NCI-H82 treated with DMSO at 0.1 percent for 48 hours (cell line): Measurements from ENCODE around the gene MYO3B.
"Not testable (repeated sequence)": the region's sequence is repeated elsewhere in the genome, so short reads cannot be mapped to it uniquely, and the experiment has no call there.

ENCODE experiments used
- DNase-seq: peaks from one replicate; lab custom pipeline; 2025; ENCODE audit not compliant: unreplicated experiment; lab: John Stamatoyannopoulos, UW

The MYO3B gene

DNA sequence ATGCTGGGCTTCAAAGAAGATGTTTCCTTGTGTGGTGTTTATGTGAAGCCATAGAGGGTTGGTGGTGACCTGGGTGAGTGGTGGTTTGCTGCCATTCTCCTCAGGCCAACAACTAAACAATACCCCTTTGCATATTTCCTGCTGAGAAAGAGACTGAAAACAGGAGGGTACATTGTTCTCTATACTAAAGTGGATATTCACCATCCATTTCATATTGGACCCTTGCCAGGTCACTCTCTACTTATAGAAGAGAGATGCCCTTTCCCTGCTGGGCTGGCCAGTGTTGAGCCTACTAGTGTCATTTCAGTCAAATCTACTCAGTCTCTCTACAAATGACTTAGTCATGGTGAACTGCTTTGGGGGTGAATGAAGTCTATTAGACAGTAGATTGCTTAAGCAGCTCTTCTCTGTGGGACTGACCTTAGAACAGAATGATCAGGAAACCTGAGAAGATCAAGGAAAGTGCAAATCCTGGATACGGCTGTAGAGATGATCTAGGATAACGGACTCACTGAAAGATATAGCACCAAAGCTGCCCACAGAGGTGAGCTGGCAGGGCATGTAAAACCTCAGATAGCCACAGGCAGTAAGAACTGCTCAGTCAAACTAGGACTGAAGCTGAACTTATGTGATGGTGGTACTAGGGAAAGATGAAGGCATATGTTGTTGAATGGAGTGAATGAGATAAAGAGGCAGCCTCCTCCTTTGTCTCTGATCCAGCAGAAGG lies 154.9 kb downstream of the MYO3B start:
- DNase-seq, result peak; percentile 58

GRCh38 chr2:170335351-170335750 lies 157.4 kb downstream of the MYO3B start:
- no peak for DNase-seq

DNA sequence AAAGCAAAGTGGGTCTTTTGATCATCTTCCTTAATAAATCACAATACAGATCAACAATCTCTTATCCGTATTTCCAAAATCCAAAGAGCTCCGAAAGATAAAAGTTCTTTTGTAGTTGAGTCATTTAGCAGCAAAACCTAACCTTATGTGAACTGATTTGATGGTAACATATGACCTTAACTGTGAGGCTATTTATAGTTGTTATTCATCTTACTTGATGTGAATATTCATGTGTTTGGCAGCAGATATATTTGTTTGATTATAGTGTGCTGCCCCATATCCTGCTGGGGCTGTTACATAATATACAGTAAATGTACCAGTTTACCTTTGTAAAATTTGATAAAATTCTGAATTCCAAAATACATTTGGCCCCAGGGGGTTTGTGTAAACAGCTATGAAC lies 158.5 kb downstream of the MYO3B start:
- DNase-seq, result no peak

GRCh38 chr2:170336916-170337315 lies 159.0 kb downstream of the MYO3B start:
- DNase-seq, result no peak

- no peak for DNase-seq
Measured at GRCh38 chr2:170339322-170339721, 161.4 kb downstream of the MYO3B start.

- no peak for DNase-seq
Measured at GRCh38 chr2:170339750-170340692, 162.1 kb downstream of the MYO3B start.

DNA sequence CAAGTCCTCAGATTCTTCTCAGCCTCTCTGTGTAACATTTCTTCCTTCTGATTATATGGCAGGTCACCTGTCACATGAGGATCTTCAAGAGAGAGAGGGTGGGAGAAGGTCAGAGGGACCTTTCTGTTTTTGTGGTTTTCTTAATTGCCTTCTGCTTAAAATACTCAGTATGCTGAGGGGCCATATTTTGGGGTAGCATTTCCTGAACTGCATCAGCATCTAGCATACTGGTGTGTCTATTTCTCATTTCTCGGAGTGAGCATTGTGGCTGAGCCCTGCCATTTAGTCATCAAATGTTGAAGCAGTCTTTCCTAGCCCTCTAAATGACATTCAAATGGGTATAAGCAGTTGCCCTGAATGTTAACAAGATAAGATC lies 162.7 kb downstream of the MYO3B start:
- DNase-seq, result no peak

DNA sequence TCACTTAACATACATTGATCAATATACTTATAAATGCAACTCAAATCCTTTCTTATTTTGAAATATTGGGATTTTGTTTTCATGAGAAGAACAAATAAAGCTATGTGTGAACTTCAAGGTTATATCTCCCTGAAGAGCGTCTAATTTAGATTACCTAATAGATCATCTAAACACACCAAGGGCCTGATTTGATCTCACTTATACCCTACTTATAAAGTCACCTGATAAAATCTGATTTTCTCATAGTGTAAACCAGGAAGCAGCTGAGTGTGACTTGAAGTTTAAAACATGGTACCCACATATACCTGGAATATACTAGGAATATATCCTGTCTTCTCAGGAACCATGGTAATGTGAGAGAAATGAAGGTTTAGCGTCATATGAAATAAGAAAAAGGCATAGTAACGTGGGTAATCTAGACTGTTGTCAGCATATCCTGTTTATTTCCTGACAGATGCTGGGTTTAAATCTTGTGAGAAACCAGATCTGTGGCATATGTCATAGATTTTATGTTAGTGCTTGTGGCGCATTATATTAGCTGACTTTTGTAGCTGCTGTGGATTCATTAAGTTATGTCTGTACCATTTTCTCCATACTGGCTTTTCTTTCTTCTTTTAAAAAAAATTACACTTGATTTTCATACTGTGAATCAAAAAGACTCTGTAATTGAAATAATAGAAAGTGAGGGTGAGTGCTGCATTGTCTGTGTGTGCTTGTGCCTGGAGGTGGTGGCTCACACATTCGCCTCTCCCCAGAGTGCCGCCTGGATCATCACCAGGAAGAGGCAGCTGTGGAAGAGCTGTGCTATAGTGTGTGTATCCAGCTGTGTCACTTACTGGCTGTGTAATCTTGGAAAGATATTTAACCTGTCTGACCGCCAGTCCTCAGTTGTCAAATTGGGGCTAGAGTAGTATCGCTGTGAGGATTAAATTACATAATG lies 164.0 kb downstream of the MYO3B start:
- DNase-seq, result peak; percentile 64

GRCh38 chr2:170344663-170345346 lies 166.9 kb downstream of the MYO3B start:
- DNase-seq, result no peak

- DNase-seq, result no peak
Measured at GRCh38 chr2:170345607-170346006, 167.7 kb downstream of the MYO3B start.

- DNase-seq, result not testable (repeated sequence)
Measured at GRCh38 chr2:170349269-170349668, 171.3 kb downstream of the MYO3B start.

GRCh38 chr2:170350929-170351826 lies 173.2 kb downstream of the MYO3B start:
- DNase-seq, result no peak

- no peak for DNase-seq
Measured at GRCh38 chr2:170353723-170354122, 175.8 kb downstream of the MYO3B start.

DNA sequence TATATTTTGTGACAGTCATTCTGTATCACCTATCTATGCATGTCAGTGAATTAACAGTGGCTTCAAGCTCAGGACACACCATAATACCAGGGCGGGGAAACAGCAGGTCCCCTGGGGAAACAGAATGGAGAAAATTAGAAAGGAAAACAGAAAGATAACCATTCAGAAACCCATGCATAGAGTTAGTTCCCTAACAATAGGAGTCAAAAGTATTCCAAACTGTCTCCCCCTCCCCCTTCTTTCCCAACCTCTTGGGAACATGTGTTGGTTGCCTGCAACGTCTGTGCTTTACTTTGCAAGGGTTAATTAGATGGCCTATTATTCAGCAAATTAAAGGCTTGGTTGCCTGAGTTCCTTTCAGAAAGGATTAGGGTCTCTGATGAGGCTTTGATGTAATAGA lies 176.4 kb downstream of the MYO3B start:
- peak; percentile 90 for DNase-seq

- DNase-seq, result peak; percentile 41
Measured at GRCh38 chr2:170354855-170355780, 177.2 kb downstream of the MYO3B start.

DNA sequence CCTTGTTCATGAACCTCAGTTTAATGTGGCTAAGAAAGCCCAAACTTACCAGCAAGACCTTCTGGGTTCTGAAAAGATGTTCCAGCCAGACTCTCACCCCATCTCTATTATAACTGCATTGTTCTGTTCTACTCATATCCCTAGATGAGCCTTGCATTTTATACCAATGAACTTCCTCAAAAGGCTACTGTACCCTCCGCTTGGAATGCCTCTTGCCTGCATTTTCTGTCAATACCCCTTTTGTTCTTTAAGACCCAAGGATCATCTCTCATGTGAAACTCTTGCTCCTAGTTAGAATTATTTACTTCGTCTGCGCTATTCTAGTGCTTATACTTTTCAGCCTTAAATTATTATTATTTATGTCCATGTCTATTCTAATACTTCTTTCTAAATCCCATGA lies 181.5 kb downstream of the MYO3B start:
- DNase-seq, result no peak

DNA sequence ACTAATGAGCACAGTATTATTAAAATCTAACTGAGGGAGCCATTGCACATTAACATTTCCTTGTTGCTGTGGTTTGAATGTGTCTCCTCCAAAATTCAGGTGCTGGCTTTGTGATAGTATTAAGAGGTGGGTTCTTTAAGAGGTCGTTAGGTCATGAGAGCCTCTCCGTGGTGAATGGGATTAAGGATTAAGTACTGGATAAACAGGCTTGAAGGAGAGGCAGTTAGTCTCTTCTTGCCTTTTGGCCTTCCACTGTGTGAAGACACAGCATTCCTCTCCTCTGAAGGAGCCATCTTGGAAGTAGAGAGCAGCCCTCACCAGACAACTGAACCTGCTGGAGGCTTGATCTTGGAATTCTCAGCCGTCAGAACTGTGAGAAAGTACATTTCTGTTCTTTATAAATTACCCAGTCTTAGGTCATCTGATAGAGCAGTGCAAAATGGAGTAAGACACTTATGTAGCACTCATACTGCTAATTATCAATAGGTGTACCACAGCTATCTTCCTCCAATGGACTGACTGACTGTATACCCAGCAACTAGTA lies 182.7 kb downstream of the MYO3B start:
- peak; percentile 89 for DNase-seq
